Neuronal stem cell (in vitro differentiated cells): ENCODE measurements around the gene TMC4.

ENCODE experiments used
- DNase-seq: peaks from one replicate; pipeline ENCODE4 v3.0.0-alpha.2; 2013; ENCODE audit warnings: low spot score
- H2AFZ ChIP-seq: one replicate; pipeline ENCODE4 v1.6.1; 2013; ENCODE audit warnings: mild to moderate bottlenecking, low read length, inconsistent platforms
- H2AK5ac ChIP-seq: 2 replicates; pipeline ENCODE4 v1.6.1; 2013; ENCODE audit warnings: low read depth, mild to moderate bottlenecking, inconsistent platforms, low read length, moderate library complexity, mixed read lengths
- H2BK120ac ChIP-seq: 2 replicates; pipeline ENCODE4 v1.6.1; 2013; ENCODE audit warnings: low read depth, mild to moderate bottlenecking, inconsistent platforms, low read length, moderate library complexity, mixed read lengths
- H2BK12ac ChIP-seq: one replicate; pipeline ENCODE4 v1.6.1; 2013; ENCODE audit warnings: low read length, inconsistent platforms
- H2BK15ac ChIP-seq: 2 replicates; pipeline ENCODE4 v1.6.1; 2013; ENCODE audit warnings: mild to moderate bottlenecking, low read length, inconsistent platforms, mixed read lengths
- H2BK5ac ChIP-seq: one replicate; pipeline ENCODE4 v1.6.1; 2013; ENCODE audit warnings: inconsistent platforms, mild to moderate bottlenecking, low read length, moderate library complexity
- H3K14ac ChIP-seq: one replicate; pipeline ENCODE4 v1.6.1; 2013; ENCODE audit warnings: low read length, inconsistent platforms
- H3K18ac ChIP-seq: 2 replicates; pipeline ENCODE4 v1.6.1; 2013; ENCODE audit warnings: low read length, inconsistent platforms
- H3K23ac ChIP-seq: 2 replicates; pipeline ENCODE4 v1.6.1; 2013; ENCODE audit warnings: low read depth, mild to moderate bottlenecking, mixed read lengths, low read length, inconsistent platforms; ENCODE audit not compliant: poor library complexity
- H3K27ac ChIP-seq: replicated peaks from 3 replicates; pipeline ENCODE4 v1.5.1; 2013; ENCODE audit warnings: low read length, inconsistent platforms
- H3K27me3 ChIP-seq, 3 experiments: 2 replicates each; pipeline ENCODE4 v1.6.1; 2013; ENCODE audit warnings: low read length in 3 of 3, mild to moderate bottlenecking in 2 of 3, inconsistent platforms in 1 of 3, low read depth in 1 of 3, mixed read lengths in 1 of 3, moderate library complexity in 1 of 3; ENCODE audit not compliant: control insufficient read depth in 3 of 3, insufficient read depth in 3 of 3
- H3K36me3 ChIP-seq, 2 donors: replicated peaks in 1 of 2; 2 replicates each; pipeline ENCODE4 v1.6.1; 2013; ENCODE audit warnings: low read length in 2 of 2; ENCODE audit not compliant: control insufficient read depth in 2 of 2, insufficient read depth in 2 of 2
- H3K4ac ChIP-seq: 2 replicates; pipeline ENCODE4 v1.6.1; 2013; ENCODE audit warnings: inconsistent platforms, mild to moderate bottlenecking, low read length, moderate library complexity
- H3K4me1 ChIP-seq, 2 donors: 1 replicate in 1 of 2; 2 replicates in 1 of 2; pipeline ENCODE4 v1.6.1; 2013; ENCODE audit warnings: low read length in 2 of 2, low read depth in 1 of 2; ENCODE audit not compliant: control insufficient read depth in 2 of 2, insufficient read depth in 1 of 2
- H3K4me2 ChIP-seq: one replicate; pipeline ENCODE4 v1.6.1; 2013; ENCODE audit warnings: mild to moderate bottlenecking, low read length, inconsistent platforms; ENCODE audit not compliant: insufficient read depth, poor library complexity, severe bottlenecking
- H3K4me3 ChIP-seq, 2 donors: 2 replicates each; pipeline ENCODE4 v1.5.1; 2013; ENCODE audit warnings: low read length in 2 of 2, mild to moderate bottlenecking in 2 of 2, inconsistent platforms in 1 of 2, moderate library complexity in 1 of 2
- H3K79me1 ChIP-seq: one replicate; pipeline ENCODE4 v1.6.1; 2013; ENCODE audit warnings: low read depth, mild to moderate bottlenecking, inconsistent platforms, low read length, moderate library complexity
- H3K9ac ChIP-seq: one replicate; pipeline ENCODE4 v1.6.1; 2013; ENCODE audit warnings: mild to moderate bottlenecking, low read depth, low read length, inconsistent platforms; ENCODE audit not compliant: poor library complexity
- H3K9me3 ChIP-seq, 2 donors: replicated peaks in 1 of 2; 2 replicates each; pipeline versions ENCODE3 to v1.6.1; 2013; ENCODE audit warnings: low read length in 2 of 2, mild to moderate bottlenecking in 2 of 2, inconsistent platforms in 1 of 2, low read depth in 1 of 2, mixed read lengths in 1 of 2, moderate library complexity in 1 of 2; ENCODE audit not compliant: control insufficient read depth in 2 of 2, insufficient read depth in 1 of 2
- H4K8ac ChIP-seq: one replicate; pipeline ENCODE4 v1.6.1; 2013; ENCODE audit warnings: low read depth, mild to moderate bottlenecking, inconsistent platforms, low read length, moderate library complexity
- H4K91ac ChIP-seq: one replicate; pipeline ENCODE4 v1.6.1; 2013; ENCODE audit warnings: low read length, low read depth, mild to moderate bottlenecking, inconsistent platforms; ENCODE audit not compliant: poor library complexity
- WGBS, 2 donors: extraction: QIAGEN DNeasy Blood & Tissue Kit; methylation state at CpG; one replicate each; pipeline ENCODE4 v1.1.7; 2013; ENCODE audit warnings: missing lambda C conversion rate in 2 of 2, mixed read lengths in 1 of 2; ENCODE audit not compliant: insufficient read length in 2 of 2, insufficient replicate concordance in 1 of 2; ENCODE audit errors: extremely low coverage in 2 of 2; 5-methylcytosine and 5-hydroxymethylcytosine counted together

The TMC4 gene

GRCh38 chr19:54155694-54156093 is 17.3 kb downstream of the TMC4 start:
- Histone ChIP-seq H3K23ac (no peak overlapping the region), H3K14ac (no peak overlapping the region), H3K9me3 (no peaks in the 10 kb centered on the region), H3K4me1 (peaks cover 8 to 11% of the 10 kb centered on the region in 2 donors), H3K27me3 (no peaks in the 10 kb centered on the region), H2BK15ac (no peak overlapping the region), H3K79me1 (peaks cover 4% of the 10 kb centered on the region), H3K36me3 (peaks cover 56 to 75% of the 10 kb centered on the region in 2 donors), H2AK5ac (no peak overlapping the region), H3K4me2 (no peak overlapping the region), H2AFZ (no peak overlapping the region), H3K4me3 (no peak overlapping the region), H3K9ac (no peak overlapping the region), H3K27ac (no peak overlapping the region), H2BK12ac (no peak overlapping the region), H3K4ac (no peak overlapping the region), H4K91ac (no peak overlapping the region), H2BK120ac (no peak overlapping the region), H2BK5ac (no peak overlapping the region), H3K18ac (no peak overlapping the region), H4K8ac (no peak overlapping the region)
- no CpG with 5 or more reads among the region's 19 CpGs for WGBS, 2 donors
- no peak for DNase-seq

- WGBS, 2 donors, result no CpG with 5 or more reads among the region's 18 CpGs
- peaks cover 64 to 84% of the 10 kb centered on the region in 2 donors for H3K36me3 ChIP-seq
- H3K14ac ChIP-seq, result no peak overlapping the region
Observed at GRCh38 chr19:54154603-54155345, 18.2 kb downstream of the TMC4 start.

GRCh38 chr19:54153731-54154326 is 19.1 kb downstream of the TMC4 start:
- Histone ChIP-seq H2AK5ac (no peak overlapping the region), H3K9me3 (no peaks in the 10 kb centered on the region), H3K23ac (peak overlapping the region; percentile 57), H3K27me3 (no peaks in the 10 kb centered on the region), H3K27ac (no peak overlapping the region), H3K4ac (no peak overlapping the region), H3K79me1 (peaks cover 4% of the 10 kb centered on the region), H4K8ac (no peak overlapping the region), H3K14ac (no peak overlapping the region), H3K9ac (no peak overlapping the region), H3K4me2 (no peak overlapping the region), H2BK5ac (no peak overlapping the region), H3K36me3 (peaks cover 73 to 93% of the 10 kb centered on the region in 2 donors), H3K4me1 (peaks cover 3 to 4% of the 10 kb centered on the region in 2 donors), H2AFZ (no peak overlapping the region), H2BK120ac (no peak overlapping the region), H3K18ac (no peak overlapping the region), H2BK15ac (no peak overlapping the region), H4K91ac (no peak overlapping the region), H3K4me3 (no peak overlapping the region), H2BK12ac (no peak overlapping the region)
- no peak for DNase-seq
- WGBS, 2 donors, result no CpG with 5 or more reads among the region's 10 CpGs

More at GRCh38 chr19:54154603-54155345, 18.2 kb downstream of the TMC4 start:
- no peak overlapping the region for H2AK5ac ChIP-seq
- no peak overlapping the region for H2BK5ac ChIP-seq
- H2BK15ac ChIP-seq, result no peak overlapping the region
- H3K23ac ChIP-seq, result no peak overlapping the region
- peaks cover 4% of the 10 kb centered on the region for H3K79me1 ChIP-seq
- no peak overlapping the region for H3K9ac ChIP-seq
- DNase-seq, result no peak
- H3K9me3 ChIP-seq, result no peaks in the 10 kb centered on the region
- no peak overlapping the region for H2BK120ac ChIP-seq
- H3K27ac ChIP-seq, result no peak overlapping the region
- peaks cover 6% of the 10 kb centered on the region in 2 donors for H3K4me1 ChIP-seq
- H2BK12ac ChIP-seq, result no peak overlapping the region
- H4K91ac ChIP-seq, result no peak overlapping the region
- H4K8ac ChIP-seq, result no peak overlapping the region
- H2AFZ ChIP-seq, result no peak overlapping the region
- H3K4me2 ChIP-seq, result no peak overlapping the region
- H3K18ac ChIP-seq, result no peak overlapping the region
- no peak overlapping the region for H3K4me3 ChIP-seq
- H3K27me3 ChIP-seq, result no peaks in the 10 kb centered on the region
- no peak overlapping the region for H3K4ac ChIP-seq

GRCh38 chr19:54152878-54153524 is 20.0 kb downstream of the TMC4 start:
- Histone ChIP-seq H3K4ac (no peak overlapping the region), H4K8ac (peak overlapping the region; percentile 82), H3K36me3 (peaks cover 73 to 97% of the 10 kb centered on the region in 2 donors), H3K9ac (no peak overlapping the region), H3K79me1 (peaks cover 4% of the 10 kb centered on the region), H3K4me3 (no peak overlapping the region), H2BK5ac (no peak overlapping the region), H3K4me1 (no peaks in the 10 kb centered on the region), H3K18ac (no peak overlapping the region), H3K9me3 (no peaks in the 10 kb centered on the region), H3K23ac (no peak overlapping the region), H2AK5ac (no peak overlapping the region), H2BK12ac (no peak overlapping the region), H2AFZ (no peak overlapping the region), H2BK120ac (no peak overlapping the region), H2BK15ac (no peak overlapping the region), H4K91ac (no peak overlapping the region), H3K4me2 (no peak overlapping the region), H3K27me3 (no peaks in the 10 kb centered on the region), H3K27ac (no peak overlapping the region), H3K14ac (no peak overlapping the region)
- WGBS, 2 donors, result no CpG with 5 or more reads among the region's 25 CpGs
- DNase-seq, result no peak
